Suprapubic skin (tissue), 4 donors: ENCODE results near the gene NFKBIZ. TPM values are rescaled to one million over a fixed set of nuclear protein-coding genes. Genes with fewer than 3 reads are reported as not detected.

Experiments
- DNase-seq, 2 donors: peaks; one replicate each; pipeline ENCODE4 v3.0.0-alpha.2; 2019; ENCODE audit warnings: low spot score in 2 of 2
- H3K27ac ChIP-seq: fragments of 200-600 bp; sonication (generic); one replicate; pipeline ENCODE4 v1.5.1; 2019
- H3K27me3 ChIP-seq: fragments of 200-600 bp; sonication (generic); one replicate; pipeline ENCODE4 v1.5.1; 2019
- H3K36me3 ChIP-seq: fragments of 200-600 bp; sonication (generic); one replicate; pipeline ENCODE4 v1.5.1; 2019
- H3K4me1 ChIP-seq: fragments of 200-600 bp; sonication (generic); one replicate; pipeline ENCODE4 v1.5.1; 2019
- H3K4me3 ChIP-seq: fragments of 200-600 bp; sonication (generic); one replicate; pipeline ENCODE4 v1.5.1; 2019; ENCODE audit warnings: mild to moderate bottlenecking
- H3K9me3 ChIP-seq: fragments of 200-600 bp; sonication (generic); one replicate; pipeline ENCODE4 v1.5.1; 2019
- CTCF ChIP-seq, 2 donors: fragments of 200-600 bp in 1 of 2; fragments of 450-650 bp in 1 of 2; sonication (generic) in 1 of 2; IDR thresholded peaks; one replicate each; pipeline ENCODE4 v1.5.1; 2016 to 2019; ENCODE audit warnings: antibody characterized with exemption in 2 of 2, mild to moderate bottlenecking in 1 of 2, moderate library complexity in 1 of 2
- EP300 ChIP-seq: sonication (generic); formaldehyde crosslinking; IDR thresholded peaks from one replicate; pipeline ENCODE4 v1.6.1; 2017; ENCODE audit warnings: antibody characterized with exemption
- POLR2A ChIP-seq, 2 donors: fragments of 450-650 bp; IDR thresholded peaks; one replicate each; pipeline ENCODE4 v1.6.1; 2017; ENCODE audit warnings: antibody characterized with exemption in 2 of 2, mild to moderate bottlenecking in 2 of 2, moderate library complexity in 2 of 2
- POLR2AphosphoS5 ChIP-seq, 3 donors: sonication (generic); formaldehyde crosslinking; IDR thresholded peaks; one replicate each; pipeline ENCODE4 v1.6.1; 2017; ENCODE audit warnings: antibody characterized with exemption in 3 of 3
- WGBS: methylation state at CpG from one replicate; pipeline ENCODE4 v1.1.5; 2018; 5-methylcytosine and 5-hydroxymethylcytosine counted together
- total RNA-seq, 4 donors: library from RNA; depleted of rRNA; stranded (reverse); fragments of >200 nt; gene quantifications; one replicate each; pipeline ENCODE4 v1.1.0, GENCODE V29; 2016

The NFKBIZ gene
- total RNA-seq, 4 donors from 2014 or later, result 142 to 311 (median 159) TPM

DNA sequence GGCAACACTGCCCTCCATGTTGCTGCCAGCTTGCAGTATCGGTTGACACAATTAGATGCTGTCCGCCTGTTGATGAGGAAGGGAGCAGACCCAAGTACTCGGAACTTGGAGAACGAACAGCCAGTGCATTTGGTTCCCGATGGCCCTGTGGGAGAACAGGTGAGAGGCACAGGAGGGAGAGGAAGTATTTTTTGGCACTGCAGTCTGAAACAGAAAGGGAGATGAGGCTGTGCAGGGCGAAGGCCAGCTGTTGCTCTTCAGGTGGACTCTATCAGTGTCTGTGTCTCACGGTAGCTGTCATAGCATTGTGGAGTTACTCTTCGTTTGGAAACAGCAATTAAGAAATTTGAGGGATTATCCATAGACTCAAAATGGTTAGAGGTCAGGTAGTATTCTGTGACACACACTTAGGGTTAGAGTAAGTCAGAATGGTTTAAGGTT is 8.0 kb downstream of the NFKBIZ start:
- Histone ChIP-seq H3K36me3 (peaks cover 97% of the 10 kb centered on the region), H3K4me1 (peaks cover 60% of the 10 kb centered on the region), H3K9me3 (no peaks in the 10 kb centered on the region), H3K27ac (no peak overlapping the region), H3K4me3 (no peak overlapping the region), H3K27me3 (no peaks in the 10 kb centered on the region)
- DNase-seq, result no peak
- no peak for TF ChIP-seq POLR2AphosphoS5 (IDR thresholded peaks at IDR 0.05)
- no peak for TF ChIP-seq EP300
- TF ChIP-seq CTCF (IDR thresholded peaks at IDR 0.05), result no peak
- TF ChIP-seq POLR2A (IDR thresholded peaks at IDR 0.05), result no peak
- 79% methylated on average over 8 of the region's 8 CpGs for WGBS

DNA sequence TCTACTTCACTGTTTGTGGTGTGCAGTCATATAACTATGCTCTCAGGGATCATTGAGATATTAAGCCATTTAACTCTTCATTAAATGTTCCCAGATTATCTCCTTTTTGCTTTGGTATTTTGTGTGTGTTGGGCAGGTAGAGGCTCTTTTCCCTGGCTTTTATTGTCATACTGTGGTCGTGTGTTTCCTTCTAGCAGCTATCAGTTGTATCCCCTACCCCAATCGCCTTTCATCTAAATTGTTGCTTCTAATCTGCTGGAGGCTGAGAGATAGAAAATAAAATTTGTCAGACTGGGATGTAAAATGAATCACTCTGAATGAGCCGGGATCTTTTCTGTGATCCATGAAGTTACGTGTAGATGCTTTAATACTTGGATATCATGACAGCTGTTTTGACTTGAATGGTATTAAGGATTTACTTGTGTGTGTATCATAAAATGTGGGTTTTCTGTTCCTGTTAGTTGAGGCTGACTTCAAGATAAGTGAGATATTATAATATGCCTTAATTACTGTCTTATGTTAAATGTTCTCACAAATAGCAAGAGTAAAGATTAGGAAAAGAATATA is 9.2 kb downstream of the NFKBIZ start:
- peaks cover 48% of the 10 kb centered on the region for H3K4me1 ChIP-seq
- no peaks in the 10 kb centered on the region for H3K27me3 ChIP-seq
- no peak for DNase-seq
- no peak for TF ChIP-seq CTCF (IDR thresholded peaks at IDR 0.05)
- TF ChIP-seq POLR2AphosphoS5 (IDR thresholded peaks at IDR 0.05), result no peak
- TF ChIP-seq EP300, result no peak
- TF ChIP-seq POLR2A (IDR thresholded peaks at IDR 0.05), result no peak
- no peak overlapping the region for H3K27ac ChIP-seq
- H3K4me3 ChIP-seq, result no peak overlapping the region
- 65% methylated on average over 4 of the region's 4 CpGs for whole genome bisulfite sequencing
- peaks cover 92% of the 10 kb centered on the region for H3K36me3 ChIP-seq
- H3K9me3 ChIP-seq, result no peaks in the 10 kb centered on the region

GRCh38 chr3:101859882-101860448 is 10.7 kb downstream of the NFKBIZ start:
- 89% methylated on average over 5 of the region's 5 CpGs for WGBS
- peaks cover 78% of the 10 kb centered on the region for H3K36me3 ChIP-seq

DNA sequence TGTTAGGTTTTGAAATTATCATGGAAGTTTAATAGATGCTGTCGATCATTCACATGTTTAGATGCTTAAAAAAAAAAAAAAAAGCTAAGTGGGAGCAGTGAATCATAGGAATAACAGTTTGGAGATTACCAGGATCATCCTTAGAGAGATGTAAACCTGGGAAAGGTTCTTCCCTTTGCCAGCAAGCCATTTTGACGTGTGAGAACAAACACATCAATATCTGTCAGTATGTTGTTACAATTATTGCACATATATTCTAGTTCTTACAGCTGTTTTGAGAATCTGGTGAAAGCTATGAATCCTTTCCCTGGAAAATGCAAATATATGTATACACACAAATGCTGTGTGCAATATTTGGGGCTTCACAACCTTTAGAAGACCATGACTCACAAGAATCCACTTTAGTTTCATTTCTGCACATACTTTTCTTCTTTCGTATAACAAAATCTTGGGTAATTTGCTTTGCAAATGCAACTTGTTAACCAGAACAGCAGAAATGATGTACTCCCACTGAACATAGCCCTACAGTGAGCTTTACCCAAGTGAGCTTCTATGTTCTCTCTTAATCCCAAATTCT is 12.0 kb downstream of the NFKBIZ start:
- TF ChIP-seq POLR2AphosphoS5 (IDR thresholded peaks at IDR 0.05), result no peak
- TF ChIP-seq POLR2A (IDR thresholded peaks at IDR 0.05), result no peak
- no peak for TF ChIP-seq CTCF (IDR thresholded peaks at IDR 0.05)
- no peak for TF ChIP-seq EP300
- Histone ChIP-seq H3K9me3 (no peaks in the 10 kb centered on the region), H3K36me3 (peaks cover 65% of the 10 kb centered on the region), H3K27ac (no peak overlapping the region), H3K4me1 (peaks cover 27% of the 10 kb centered on the region), H3K27me3 (no peaks in the 10 kb centered on the region), H3K4me3 (no peak overlapping the region)
- WGBS, result 73% methylated on average over 3 of the region's 3 CpGs
- no peak for DNase-seq

More at GRCh38 chr3:101859882-101860448, 10.7 kb downstream of the NFKBIZ start:
- DNase-seq, result no peak
- TF ChIP-seq EP300 (no peak), POLR2AphosphoS5 (IDR thresholded peaks at IDR 0.05) (no peak), POLR2A (IDR thresholded peaks at IDR 0.05) (no peak), CTCF (IDR thresholded peaks at IDR 0.05) (no peak)
- Histone ChIP-seq H3K4me3 (no peak overlapping the region), H3K27me3 (no peaks in the 10 kb centered on the region), H3K27ac (no peak overlapping the region), H3K9me3 (no peaks in the 10 kb centered on the region), H3K4me1 (peaks cover 36% of the 10 kb centered on the region)

GRCh38 chr3:101861789-101862415 is 12.6 kb downstream of the NFKBIZ start:
- no peak overlapping the region for H3K27ac ChIP-seq
- peaks cover 59% of the 10 kb centered on the region for H3K36me3 ChIP-seq
- no peak for DNase-seq
- H3K27me3 ChIP-seq, result no peaks in the 10 kb centered on the region
- 71% methylated on average over 5 of the region's 5 CpGs for WGBS
- TF ChIP-seq POLR2A (IDR thresholded peaks at IDR 0.05) (no peak), EP300 (no peak), CTCF (IDR thresholded peaks at IDR 0.05) (no peak), POLR2AphosphoS5 (IDR thresholded peaks at IDR 0.05) (peak in 1 of 3 donors; percentile 33)
- peaks cover 25% of the 10 kb centered on the region for H3K4me1 ChIP-seq
- H3K9me3 ChIP-seq, result no peaks in the 10 kb centered on the region
- no peak overlapping the region for H3K4me3 ChIP-seq
